Neutrophil (primary cell): ENCODE data around the gene GRHL3.

Source experiments
- H3K27ac ChIP-seq: fragments of 200-600 bp; sonication (generic); 2 replicates; pipeline ENCODE4 v1.5.1; 2016; ENCODE audit warnings: mild to moderate bottlenecking, moderate library complexity
- H3K27me3 ChIP-seq: fragments of 200-600 bp; sonication (generic); 2 replicates; pipeline ENCODE4 v1.6.0; 2016; ENCODE audit warnings: mild to moderate bottlenecking
- H3K36me3 ChIP-seq: fragments of 200-600 bp; sonication (generic); 2 replicates; pipeline ENCODE4 v1.5.1; 2017
- H3K4me1 ChIP-seq, 2 experiments: fragments of 200-600 bp in 1 of 2; sonication (generic) in 1 of 2; 1 replicate in 1 of 2; 2 replicates in 1 of 2; pipeline versions ENCODE4 v1.5.1 to v1.6.1; 2013 to 2016; ENCODE audit warnings: low read depth in 1 of 2, low read length in 1 of 2, mild to moderate bottlenecking in 1 of 2, moderate library complexity in 1 of 2; ENCODE audit not compliant: control insufficient read depth in 1 of 2, insufficient read depth in 1 of 2
- H3K4me3 ChIP-seq, 2 experiments: fragments of 200-600 bp in 1 of 2; sonication (generic) in 1 of 2; 1 replicate in 1 of 2; 2 replicates in 1 of 2; pipeline ENCODE4 v1.5.1; 2013 to 2016; ENCODE audit warnings: low read depth in 1 of 2, low read length in 1 of 2, mild to moderate bottlenecking in 1 of 2, moderate library complexity in 1 of 2
- H3K9me3 ChIP-seq: fragments of 200-600 bp; sonication (generic); 2 replicates; pipeline ENCODE4 v1.5.1; 2016
- CTCF ChIP-seq: fragments of 200-600 bp; sonication (generic); IDR thresholded peaks from 2 replicates; pipeline ENCODE4 v1.5.1; 2016; ENCODE audit warnings: antibody characterized with exemption

Gene GRHL3

GRCh38 chr1:24318615-24319311 is 394 bp upstream of the GRHL3 start:
- no peaks in the 10 kb centered on the region for H3K36me3 ChIP-seq
- no peak for TF ChIP-seq CTCF
- H3K27me3 ChIP-seq: peaks cover 80% of the 10 kb centered on the region
- no peaks in the 10 kb centered on the region for H3K9me3 ChIP-seq
- no peak overlapping the region for H3K4me3 ChIP-seq
- peaks cover 12 to 30% of the 10 kb centered on the region in 2 experiments for H3K4me1 ChIP-seq
- H3K27ac ChIP-seq: no peak overlapping the region

- Histone ChIP-seq H3K27ac (no peak overlapping the region), H3K4me3 (no peak overlapping the region), H3K9me3 (no peaks in the 10 kb centered on the region), H3K4me1 (peaks cover 12 to 30% of the 10 kb centered on the region in 2 experiments), H3K36me3 (no peaks in the 10 kb centered on the region), H3K27me3 (peaks cover 92% of the 10 kb centered on the region)
- no peak for TF ChIP-seq CTCF
Measured at GRCh38 chr1:24319962-24320361, 805 bp downstream of the GRHL3 start.

- Histone ChIP-seq H3K4me1 (peaks cover 12 to 30% of the 10 kb centered on the region in 2 experiments), H3K36me3 (no peaks in the 10 kb centered on the region), H3K9me3 (no peaks in the 10 kb centered on the region), H3K27me3 (peaks cover 98% of the 10 kb centered on the region), H3K27ac (no peak overlapping the region), H3K4me3 (peak overlapping the region; percentile 61 to 71)
- no peak for TF ChIP-seq CTCF
Measured at GRCh38 chr1:24321126-24321525, 2.0 kb downstream of the GRHL3 start.

GRCh38 chr1:24321697-24322469 is 2.7 kb downstream of the GRHL3 start:
- Histone ChIP-seq H3K27ac (peak overlapping the region; percentile 55), H3K27me3 (peaks cover 100% of the 10 kb centered on the region), H3K4me1 (peaks cover 12 to 30% of the 10 kb centered on the region in 2 experiments), H3K9me3 (no peaks in the 10 kb centered on the region), H3K4me3 (peak overlapping the region; percentile 61 to 71), H3K36me3 (no peaks in the 10 kb centered on the region)
- no peak for TF ChIP-seq CTCF

GRCh38 chr1:24322470-24323177 is 3.5 kb downstream of the GRHL3 start:
- H3K9me3 ChIP-seq: no peaks in the 10 kb centered on the region
- peaks cover 100% of the 10 kb centered on the region for H3K27me3 ChIP-seq
- peak overlapping the region; percentile 55 for H3K27ac ChIP-seq
- H3K36me3 ChIP-seq: no peaks in the 10 kb centered on the region
- H3K4me1 ChIP-seq: peaks cover 12 to 30% of the 10 kb centered on the region in 2 experiments
- H3K4me3 ChIP-seq: peak overlapping the region; percentile 61 to 71
- TF ChIP-seq CTCF: no peak
